ENCODE results near the gene RCN1.

- TF ChIP-seq CTCF (optimal IDR thresholded peaks at IDR 0.05 in 1 of 3, IDR thresholded peaks at IDR 0.05 in 1 of 3, conservative IDR thresholded peaks at IDR 0.05 in 1 of 3; ENCODE audit: extremely low read depth in 1 of 3, insufficient read depth in 2 of 3, low read length in 3 of 3), result peak; percentile 63 to 70 (median 66)
- no peak for TF ChIP-seq EZH2 (IDR thresholded peaks at IDR 0.05; ENCODE audit: low read length)
These were observed 38.7 kb upstream of the RCN1 start for GRCh38 chr11:32052215-32052614.

Measured in keratinocyte (primary cell).